Non-pigmented ciliary epithelial cell (primary cell): ENCODE data around the gene TMEM39A.

Experiments
- DNase-seq: peaks from one replicate; pipeline ENCODE4 v3.0.0-alpha.2; 2010; ENCODE audit warnings: low read depth

The TMEM39A gene

DNA sequence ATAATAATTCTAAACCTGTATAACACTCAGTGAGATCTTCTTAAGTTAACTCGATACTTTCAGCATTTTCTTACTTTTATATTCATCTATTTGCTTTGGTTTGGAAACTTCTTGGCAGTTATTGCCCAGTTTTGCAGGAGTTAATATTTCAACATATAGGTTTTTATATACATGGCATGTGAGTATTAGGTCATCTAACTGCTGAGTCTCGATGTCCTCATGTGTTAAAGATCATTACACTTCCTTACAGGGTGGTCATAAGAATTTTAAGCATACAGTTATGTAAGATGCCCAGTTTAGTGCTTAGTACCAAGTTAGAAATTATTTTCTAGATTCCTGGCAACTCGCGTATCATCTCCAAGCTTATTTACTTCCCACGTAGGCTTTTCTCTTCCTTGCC lies 62.9 kb downstream of the TMEM39A start:
- DNase-seq = no peak

DNA sequence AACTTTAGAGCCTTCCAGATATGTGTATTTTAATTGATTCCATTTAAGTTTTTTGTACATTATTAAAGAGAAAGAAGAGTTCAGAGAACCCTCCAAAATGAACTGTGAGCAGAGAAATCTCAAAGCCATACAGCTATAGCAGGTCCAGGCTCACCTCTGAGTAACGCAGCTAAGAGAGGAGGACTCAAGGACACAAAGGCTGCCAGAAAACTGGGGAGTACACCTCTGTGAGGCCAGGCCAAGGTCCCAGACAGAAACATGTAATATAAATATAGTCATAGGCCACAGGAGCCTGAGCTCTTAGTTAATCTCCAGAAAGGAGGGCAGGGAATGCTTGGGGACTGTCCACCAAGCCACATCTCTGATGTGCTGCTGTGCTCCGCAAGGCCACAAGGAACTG lies 66.5 kb downstream of the TMEM39A start:
- DNase-seq = no peak

DNA sequence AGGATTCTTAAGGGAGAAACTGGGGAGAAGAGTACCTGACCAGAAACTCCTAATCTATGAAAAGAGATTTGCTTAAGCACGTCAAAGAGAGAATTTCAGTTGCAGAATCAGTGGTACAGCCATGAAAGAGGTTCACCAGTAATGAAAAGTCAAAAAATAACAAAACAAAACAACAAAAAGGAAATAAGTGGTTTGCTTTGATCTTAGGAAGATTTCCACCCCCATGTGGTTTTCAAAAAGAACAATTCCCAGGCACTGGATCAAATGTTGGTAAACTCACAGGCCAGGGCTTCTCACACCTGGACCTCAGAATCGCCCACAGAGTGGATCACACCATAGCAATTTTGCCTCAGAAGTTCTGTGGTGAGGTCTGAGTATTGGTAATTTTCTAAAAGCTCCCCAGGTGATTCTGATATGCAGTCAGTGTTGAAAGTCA lies 67.5 kb downstream of the TMEM39A start:
- DNase-seq = no peak

DNA sequence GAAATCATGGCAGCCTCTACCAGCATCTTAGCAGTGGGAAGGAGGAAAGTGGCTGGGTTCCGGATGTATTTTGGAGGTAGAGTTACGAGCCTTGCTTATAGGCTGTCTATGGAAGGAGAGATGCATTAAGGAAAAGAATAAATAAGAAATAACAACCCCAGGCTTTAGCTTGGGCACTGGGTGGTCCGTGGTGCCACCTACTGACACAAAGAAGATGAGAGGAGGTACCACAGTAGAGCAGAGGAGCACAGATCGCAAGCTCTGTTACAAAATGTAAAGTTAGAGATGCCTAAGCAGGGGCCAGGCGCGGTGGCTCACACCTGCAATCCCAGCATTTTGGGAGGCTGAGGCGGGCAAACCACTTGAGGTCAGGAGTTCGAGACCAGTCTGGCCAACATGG lies 74.8 kb downstream of the TMEM39A start:
- no peak for DNase-seq

DNA sequence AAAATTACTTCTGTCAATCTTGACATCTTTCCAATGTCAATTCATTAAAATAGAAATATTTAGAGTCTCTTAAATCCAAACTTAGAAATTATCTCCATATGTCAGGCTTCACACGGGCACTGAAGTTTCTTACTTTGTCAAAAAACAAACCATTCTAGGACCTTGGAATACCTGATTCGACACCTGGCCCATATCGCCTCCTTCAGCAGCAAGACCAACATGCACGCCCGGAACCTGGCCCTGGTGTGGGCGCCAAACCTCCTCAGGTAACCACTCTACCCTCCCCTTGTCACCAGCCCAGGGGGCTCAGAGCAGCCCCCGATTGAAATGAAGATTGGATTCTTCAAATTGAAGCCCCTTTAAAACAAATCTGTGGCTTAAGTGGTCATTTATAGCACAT lies 81.3 kb downstream of the TMEM39A start:
- no peak for DNase-seq

DNA sequence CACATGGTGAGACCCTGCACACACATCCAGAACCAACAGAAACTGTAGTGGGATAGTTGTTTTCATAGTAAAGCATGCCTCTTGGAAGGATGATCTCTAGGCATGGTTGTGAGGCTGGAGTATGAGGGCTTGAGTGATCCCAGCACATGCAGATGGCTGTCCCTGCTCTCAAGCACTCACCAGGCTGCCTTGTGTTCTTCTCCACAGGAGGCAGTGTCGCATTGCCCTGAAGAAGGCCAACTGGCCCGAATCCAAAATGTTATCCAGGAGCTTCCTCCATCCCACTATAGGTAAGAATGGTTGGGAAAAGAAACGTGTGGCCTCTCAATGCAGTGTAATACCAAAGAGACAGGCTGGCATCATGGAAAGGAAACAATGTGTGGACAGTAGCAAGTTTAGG lies 82.7 kb downstream of the TMEM39A start:
- DNase-seq = no peak
